Fibroblast of skin of abdomen (primary cell): ENCODE measurements around the gene SRM.
"Not testable (repeated sequence)": the region's sequence is repeated elsewhere in the genome, so short reads cannot be mapped to it uniquely, and the experiment has no call there.

Experiments used
- DNase-seq: peaks from one replicate; pipeline ENCODE4 v3.0.0-alpha.2; 2013

Gene SRM

GRCh38 chr1:11044849-11045427 lies 14.9 kb downstream of the SRM start:
- no peak for DNase-seq

GRCh38 chr1:11044086-11044848 lies 15.6 kb downstream of the SRM start:
- DNase-seq, result no peak

DNA sequence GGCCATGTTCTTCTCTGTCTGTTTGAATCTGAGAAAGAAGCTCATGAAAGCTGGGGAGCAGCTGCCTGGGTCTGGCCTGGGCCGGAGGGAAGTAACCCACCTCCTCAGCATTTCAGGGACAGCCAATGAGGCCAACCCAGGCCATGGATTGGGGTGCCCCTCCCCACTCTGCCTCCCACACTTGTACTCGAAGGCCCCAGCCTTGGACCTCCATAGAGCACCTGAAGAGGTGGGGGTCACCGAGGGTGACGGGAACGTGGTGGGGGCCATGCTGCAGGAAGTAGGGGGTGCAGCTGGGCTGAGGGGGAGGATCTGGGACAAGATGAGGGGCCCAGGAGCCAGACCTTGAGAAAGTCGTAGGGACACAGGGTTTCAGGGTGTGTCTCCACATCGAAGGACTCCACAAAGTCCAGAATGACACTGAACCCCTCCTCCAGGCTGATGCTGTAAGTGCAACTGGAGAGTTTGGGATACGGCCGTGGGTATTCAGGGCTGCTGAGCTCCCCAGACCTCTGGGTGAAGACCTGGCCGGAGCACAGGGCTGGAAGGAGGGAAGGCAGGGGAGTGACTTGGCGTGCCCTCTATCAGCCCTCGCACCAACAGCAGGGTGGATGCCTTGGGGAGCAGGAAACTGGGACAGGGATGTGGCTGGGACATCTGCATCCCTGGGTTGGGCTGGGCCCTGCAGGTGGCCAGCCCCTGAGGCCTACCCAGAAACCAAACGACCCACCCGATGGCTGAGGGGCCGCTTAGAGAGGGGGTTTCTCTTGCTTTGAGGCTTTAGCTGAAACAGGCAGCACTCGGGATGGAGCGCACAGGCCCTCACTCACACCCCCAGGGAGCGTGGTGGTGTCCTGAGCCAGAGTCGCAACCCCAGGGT lies 16.6 kb downstream of the SRM start:
- DNase-seq, result no peak

DNA sequence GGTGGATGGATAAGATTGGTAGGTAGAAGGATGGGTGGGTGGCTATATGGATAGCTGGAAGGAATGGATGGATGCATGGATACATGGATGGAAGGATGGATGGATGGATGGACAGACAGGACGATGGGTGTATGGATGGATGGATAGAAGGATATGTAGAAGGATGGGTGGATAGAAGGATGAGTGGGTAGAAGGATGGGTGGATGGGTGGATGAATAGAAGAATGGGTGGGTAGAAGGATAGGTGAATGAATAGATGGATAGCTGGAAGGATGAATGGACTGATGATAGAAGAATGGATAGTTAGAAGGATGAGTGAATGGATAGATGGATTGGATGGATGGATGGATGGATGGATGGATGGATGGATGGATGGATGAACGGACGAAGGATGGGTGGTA lies 17.8 kb downstream of the SRM start:
- no peak for DNase-seq

- no peak for DNase-seq
Measured at GRCh38 chr1:11041048-11041447, 18.8 kb downstream of the SRM start.

DNA sequence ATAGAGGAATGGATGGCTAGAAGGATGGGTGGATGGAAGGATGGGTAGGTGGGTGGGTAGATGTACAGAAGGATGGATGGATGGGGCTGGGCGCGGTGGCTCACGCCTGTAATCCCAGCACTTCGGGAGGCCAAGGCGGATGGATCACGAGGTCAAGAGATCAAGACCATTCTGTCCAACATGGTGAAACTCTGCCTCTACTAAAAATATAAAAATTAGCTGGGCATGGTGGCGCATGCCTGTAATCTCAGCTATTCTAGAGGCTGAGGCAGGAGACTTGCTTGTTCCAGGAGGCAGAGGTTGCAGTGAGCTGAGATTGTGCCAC lies 19.8 kb downstream of the SRM start:
- not testable (repeated sequence) for DNase-seq

- no peak for DNase-seq
Measured at GRCh38 chr1:11039351-11040104, 20.3 kb downstream of the SRM start.

GRCh38 chr1:11037740-11038182 lies 22.1 kb downstream of the SRM start:
- peak; percentile 75 for DNase-seq

DNA sequence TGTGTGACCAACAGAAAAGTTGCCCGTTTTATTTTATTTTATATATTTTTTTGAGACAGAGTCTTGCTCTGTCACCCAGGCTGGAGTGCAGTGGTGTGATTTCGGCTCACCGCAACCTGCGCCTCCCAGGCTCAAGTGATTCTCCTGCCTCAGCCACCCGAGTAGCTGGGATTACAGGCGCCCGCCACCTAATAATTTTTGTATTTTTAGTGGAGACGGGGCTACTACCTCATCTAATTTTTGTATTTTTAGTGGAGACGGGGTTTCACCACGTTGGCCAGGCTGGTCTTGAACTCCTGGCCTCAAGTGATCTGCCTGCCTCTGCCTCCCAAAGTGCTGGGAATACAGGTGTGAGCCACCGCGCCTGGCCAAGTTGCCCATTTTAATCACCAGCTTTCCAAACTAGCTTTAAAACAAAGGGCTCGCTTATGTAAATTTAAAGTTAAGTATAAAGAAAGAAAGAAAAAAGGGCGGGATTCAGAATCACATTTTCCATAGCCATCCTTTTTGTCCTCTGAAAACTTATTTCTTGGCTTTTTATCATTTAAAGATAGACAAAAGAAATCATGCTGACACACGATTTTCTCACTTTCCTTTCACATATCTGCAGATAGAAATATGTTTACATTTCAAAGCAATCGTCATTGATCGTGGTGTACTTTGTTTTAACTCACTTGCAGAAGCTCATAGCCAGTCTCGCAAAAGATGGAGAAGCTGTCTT lies 22.6 kb downstream of the SRM start:
- not testable (repeated sequence) for DNase-seq

DNA sequence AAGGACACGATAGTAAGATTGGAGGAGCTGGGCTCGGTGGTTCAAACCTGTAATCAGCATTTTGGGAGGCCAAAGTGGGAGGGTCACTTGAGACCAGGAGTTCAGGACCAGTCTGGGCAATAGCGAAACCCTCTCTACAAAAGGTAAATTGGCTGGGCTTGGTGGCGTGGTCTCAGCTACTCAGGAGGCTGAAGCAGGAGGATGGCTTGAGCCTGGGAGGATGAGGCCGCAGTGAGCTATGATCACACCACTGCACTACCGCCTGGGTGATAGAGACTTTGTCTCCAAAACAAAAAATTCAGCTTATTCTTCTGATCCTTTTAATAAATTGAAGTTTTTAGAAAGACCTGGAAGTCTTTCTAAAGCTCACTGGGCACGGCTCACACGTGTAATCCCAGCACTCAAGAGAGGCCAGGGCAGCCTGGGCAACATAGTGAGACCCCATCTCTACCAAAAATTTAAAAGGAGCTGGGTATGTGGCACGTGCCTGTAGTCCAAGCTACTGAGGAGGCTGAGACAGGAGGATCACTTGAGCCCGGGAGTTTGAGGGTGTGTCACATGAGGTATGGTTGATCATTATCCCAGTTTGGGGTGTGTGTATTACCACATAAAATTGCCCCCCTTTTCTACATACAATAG lies 28.1 kb downstream of the SRM start:
- DNase-seq, result no peak

GRCh38 chr1:11030865-11031264 lies 29.0 kb downstream of the SRM start:
- DNase-seq, result no peak

GRCh38 chr1:11028018-11028417 lies 31.8 kb downstream of the SRM start:
- no peak for DNase-seq

- no peak for DNase-seq
Measured at GRCh38 chr1:11027316-11027715, 32.5 kb downstream of the SRM start.

GRCh38 chr1:11026903-11027302 lies 32.9 kb downstream of the SRM start:
- no peak for DNase-seq

GRCh38 chr1:11026052-11026451 lies 33.8 kb downstream of the SRM start:
- no peak for DNase-seq

- no peak for DNase-seq
Measured at GRCh38 chr1:11025618-11026017, 34.2 kb downstream of the SRM start.

GRCh38 chr1:11024874-11025203 lies 35.0 kb downstream of the SRM start:
- no peak for DNase-seq

DNA sequence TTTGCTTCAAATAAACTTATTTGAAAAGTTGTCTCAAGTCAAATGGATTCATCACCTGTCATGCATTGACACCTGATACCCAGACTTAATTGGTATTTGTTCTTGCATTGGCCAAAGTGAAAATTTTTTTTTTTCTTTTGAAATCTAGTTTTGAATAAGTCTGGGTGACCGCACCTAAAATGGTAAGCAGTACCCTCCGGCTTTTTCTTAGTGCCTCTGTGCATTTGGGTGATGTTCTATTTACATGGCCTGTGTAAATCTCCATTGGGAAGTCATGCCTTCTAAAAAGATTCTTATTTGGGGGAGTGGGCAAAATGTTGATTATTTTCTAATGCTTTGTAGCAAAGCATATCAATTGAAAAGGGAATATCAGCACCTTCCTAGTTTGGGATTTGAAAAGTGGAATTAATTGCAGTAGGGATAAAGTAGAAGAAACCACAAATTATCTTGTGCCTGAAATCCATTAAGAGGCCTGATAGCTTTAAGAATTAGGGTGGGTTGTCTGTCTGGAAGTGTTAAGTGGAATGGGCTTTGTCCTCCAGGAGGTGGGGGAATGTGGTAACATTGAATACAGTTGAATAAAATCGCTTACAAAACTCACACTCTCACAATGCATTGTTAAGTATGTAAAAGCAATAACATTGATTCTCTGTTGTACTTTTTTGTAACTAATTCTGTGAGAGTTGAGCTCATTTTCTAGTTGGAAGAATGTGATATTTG lies 35.5 kb downstream of the SRM start:
- no peak for DNase-seq

DNA sequence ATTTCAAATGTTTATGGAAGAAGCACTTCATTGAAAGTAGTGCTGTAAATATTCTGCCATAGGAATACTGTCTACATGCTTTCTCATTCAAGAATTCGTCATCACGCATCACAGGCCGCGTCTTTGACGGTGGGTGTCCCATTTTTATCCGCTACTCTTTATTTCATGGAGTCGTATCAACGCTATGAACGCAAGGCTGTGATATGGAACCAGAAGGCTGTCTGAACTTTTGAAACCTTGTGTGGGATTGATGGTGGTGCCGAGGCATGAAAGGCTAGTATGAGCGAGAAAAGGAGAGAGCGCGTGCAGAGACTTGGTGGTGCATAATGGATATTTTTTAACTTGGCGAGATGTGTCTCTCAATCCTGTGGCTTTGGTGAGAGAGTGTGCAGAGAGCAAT lies 36.6 kb downstream of the SRM start:
- DNase-seq, result no peak

DNA sequence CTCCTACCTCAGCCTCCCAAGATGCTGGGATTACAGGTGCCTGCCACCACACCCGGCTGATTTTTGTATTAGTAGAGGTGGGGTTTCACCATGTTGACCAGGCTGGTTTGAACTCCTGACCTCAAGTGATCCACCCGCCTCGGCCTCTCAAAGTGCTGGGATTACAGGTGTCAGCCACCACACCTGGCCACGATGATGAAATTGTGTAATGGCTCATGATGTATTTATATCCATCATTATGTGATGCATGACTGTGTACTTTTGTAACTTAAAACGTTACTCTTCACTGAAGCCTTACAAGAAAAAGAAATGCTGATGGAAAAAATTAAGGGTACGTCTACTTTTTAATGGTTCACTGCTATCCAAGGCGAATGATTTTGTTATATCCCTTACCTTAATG lies 39.8 kb downstream of the SRM start:
- no peak for DNase-seq

DNA sequence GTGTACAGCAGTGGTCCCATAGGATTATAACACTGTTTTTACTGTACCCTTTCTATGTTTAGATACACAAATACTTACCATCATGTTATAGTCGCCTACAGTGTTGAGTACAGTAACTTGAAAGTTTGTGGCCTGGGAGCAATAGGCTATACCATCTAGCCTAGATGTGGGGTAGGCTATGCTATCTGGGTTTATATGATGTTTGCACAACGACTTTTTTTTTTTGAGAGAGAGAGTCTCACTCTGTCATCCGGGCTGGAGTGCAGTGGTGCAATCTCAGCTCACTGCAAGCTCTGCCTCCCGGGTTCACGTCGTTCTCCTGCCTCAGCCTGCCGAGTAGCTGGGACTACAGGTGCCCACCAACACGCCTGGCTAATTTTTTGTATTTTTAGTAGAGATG lies 40.5 kb downstream of the SRM start:
- DNase-seq, result not testable (repeated sequence)
